Measurements from ENCODE around the gene KRTAP4-6. TPM values are rescaled to one million over a fixed set of nuclear protein-coding genes. Genes with fewer than 3 reads are reported as not detected.
"Not testable (repeated sequence)": the region's sequence is repeated elsewhere in the genome, so short reads cannot be mapped to it uniquely, and the experiment has no call there.

The KRTAP4-6 gene
- polyA plus RNA-seq, 1 experiment: not detected

DNA sequence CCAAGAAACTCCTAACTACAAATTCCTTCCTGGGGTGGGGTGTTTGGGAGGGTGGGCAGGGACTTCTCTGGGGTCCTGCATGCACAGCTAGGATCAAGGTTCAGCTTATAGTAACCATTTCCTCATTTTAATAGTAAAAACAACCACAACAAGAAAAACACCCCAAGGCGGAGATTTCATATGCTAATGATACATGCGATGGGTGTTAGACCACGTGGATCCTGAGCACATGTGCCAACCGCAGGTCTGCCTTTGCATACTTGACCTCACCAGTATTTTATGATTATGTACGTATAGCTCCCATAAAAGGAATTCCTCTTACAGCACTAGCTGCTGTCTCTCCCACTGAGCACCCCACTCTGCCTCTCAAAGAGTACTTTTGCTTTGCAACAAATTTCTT is 24.0 kb downstream of the KRTAP4-6 start:
- TF ChIP-seq, protein P1, sequence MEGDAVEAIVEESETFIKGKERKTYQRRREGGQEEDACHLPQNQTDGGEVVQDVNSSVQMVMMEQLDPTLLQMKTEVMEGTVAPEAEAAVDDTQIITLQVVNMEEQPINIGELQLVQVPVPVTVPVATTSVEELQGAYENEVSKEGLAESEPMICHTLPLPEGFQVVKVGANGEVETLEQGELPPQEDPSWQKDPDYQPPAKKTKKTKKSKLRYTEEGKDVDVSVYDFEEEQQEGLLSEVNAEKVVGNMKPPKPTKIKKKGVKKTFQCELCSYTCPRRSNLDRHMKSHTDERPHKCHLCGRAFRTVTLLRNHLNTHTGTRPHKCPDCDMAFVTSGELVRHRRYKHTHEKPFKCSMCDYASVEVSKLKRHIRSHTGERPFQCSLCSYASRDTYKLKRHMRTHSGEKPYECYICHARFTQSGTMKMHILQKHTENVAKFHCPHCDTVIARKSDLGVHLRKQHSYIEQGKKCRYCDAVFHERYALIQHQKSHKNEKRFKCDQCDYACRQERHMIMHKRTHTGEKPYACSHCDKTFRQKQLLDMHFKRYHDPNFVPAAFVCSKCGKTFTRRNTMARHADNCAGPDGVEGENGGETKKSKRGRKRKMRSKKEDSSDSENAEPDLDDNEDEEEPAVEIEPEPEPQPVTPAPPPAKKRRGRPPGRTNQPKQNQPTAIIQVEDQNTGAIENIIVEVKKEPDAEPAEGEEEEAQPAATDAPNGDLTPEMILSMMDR (IDR thresholded peaks at IDR 0.05; ENCODE audit: low read depth, low read length): no peak
- Histone ChIP-seq H3K9me3 (ENCODE audit: control insufficient read depth, insufficient read depth, low read length) (no peaks in the 10 kb centered on the region), H3K27me3 (ENCODE audit: control insufficient read depth, insufficient read depth, low read length) (no peaks in the 10 kb centered on the region), H3K4me3 (ENCODE audit: low read depth, low read length) (no peak overlapping the region), H3K27ac (ENCODE audit: low read depth, low read length) (no peak overlapping the region)
- DNase-seq (ENCODE audit: low read depth, low spot score): no peak
- CTCF ChIA-PET: no interaction called here
- POLR2A ChIA-PET: no interaction called here

GRCh38 chr17:41111151-41111885 is 29.0 kb downstream of the KRTAP4-6 start:
- TF ChIP-seq, protein P1 (IDR thresholded peaks at IDR 0.05; ENCODE audit: low read depth, low read length): no peak
- ChIA-PET CTCF (no interaction called here), POLR2A (no interaction called here)
- no peaks in the 10 kb centered on the region for H3K9me3 ChIP-seq (ENCODE audit: control insufficient read depth, insufficient read depth, low read length)
- no peak for DNase-seq (ENCODE audit: low read depth, low spot score)
- no peaks in the 10 kb centered on the region for H3K27me3 ChIP-seq (ENCODE audit: control insufficient read depth, insufficient read depth, low read length)
- no peak overlapping the region for H3K4me3 ChIP-seq (ENCODE audit: low read depth, low read length)
- H3K27ac ChIP-seq (ENCODE audit: low read depth, low read length): no peak overlapping the region

- H3K4me3 ChIP-seq (ENCODE audit: low read depth, low read length); H3K27me3 ChIP-seq (ENCODE audit: control insufficient read depth, insufficient read depth, low read length); DNase-seq (ENCODE audit: low read depth, low spot score); H3K27ac ChIP-seq (ENCODE audit: low read depth, low read length); H3K9me3 ChIP-seq (ENCODE audit: control insufficient read depth, insufficient read depth, low read length): not testable (repeated sequence)
- POLR2A ChIA-PET: interaction anchor here (0.7 kb wide), 1 partner anchor 37 kb away, joined by 3 read pairs; no protein-coding TSS in a partner anchor
- CTCF ChIA-PET: interaction anchor here (1.5 kb wide), 1 partner anchor 18 kb away, joined by 3 read pairs; no protein-coding TSS in a partner anchor
These were observed 31.5 kb downstream of the KRTAP4-6 start for GRCh38 chr17:41108728-41109386.

- H3K27me3 ChIP-seq (ENCODE audit: control insufficient read depth, insufficient read depth, low read length): no peaks in the 10 kb centered on the region
- H3K9me3 ChIP-seq (ENCODE audit: control insufficient read depth, insufficient read depth, low read length): no peaks in the 10 kb centered on the region
- ChIA-PET POLR2A (no interaction called here), CTCF (interaction anchor here (0.7 to 1.5 kb wide), 2 partner anchors 17 to 540 kb away, joined by 3 to 4 read pairs; no protein-coding TSS in a partner anchor)
- H3K4me3 ChIP-seq (ENCODE audit: low read depth, low read length): no peak overlapping the region
- H3K27ac ChIP-seq (ENCODE audit: low read depth, low read length): no peak overlapping the region
- no peak for DNase-seq (ENCODE audit: low read depth, low spot score)
- TF ChIP-seq, protein P1 (IDR thresholded peaks at IDR 0.05; ENCODE audit: low read depth, low read length): no peak
These were observed 32.3 kb downstream of the KRTAP4-6 start for GRCh38 chr17:41107941-41108450.

DNA sequence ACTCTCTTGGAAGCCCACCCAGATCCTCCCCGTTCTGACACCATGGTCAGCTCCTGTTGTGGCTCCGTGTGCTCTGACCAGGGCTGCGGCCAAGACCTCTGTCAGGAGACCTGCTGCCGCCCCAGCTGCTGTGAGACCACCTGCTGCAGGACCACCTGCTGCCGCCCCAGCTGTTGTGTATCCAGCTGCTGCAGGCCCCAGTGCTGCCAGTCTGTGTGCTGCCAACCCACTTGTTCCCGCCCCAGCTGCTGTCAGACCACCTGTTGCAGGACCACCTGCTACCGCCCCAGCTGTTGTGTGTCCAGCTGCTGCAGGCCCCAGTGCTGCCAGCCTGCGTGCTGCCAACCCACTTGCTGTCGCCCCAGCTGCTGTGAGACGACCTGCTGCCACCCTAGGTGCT is 35.0 kb downstream of the KRTAP4-6 start, which contains the start of gene KRTAP4-9:
Gene KRTAP4-9, plus strand, starts transcription at position 43 of the 400 bp plus-strand sequence. Its CDS starts 0 bp downstream, at position 43.
- H3K27ac ChIP-seq (ENCODE audit: low read depth, low read length); H3K27me3 ChIP-seq (ENCODE audit: control insufficient read depth, insufficient read depth, low read length); CTCF ChIA-PET; POLR2A ChIA-PET; DNase-seq (ENCODE audit: low read depth, low spot score); H3K9me3 ChIP-seq (ENCODE audit: control insufficient read depth, insufficient read depth, low read length); H3K4me3 ChIP-seq (ENCODE audit: low read depth, low read length): not testable (repeated sequence)

- CTCF ChIA-PET: interaction anchor here (0.6 kb wide), 1 partner anchor 544 kb away, joined by 3 read pairs; no protein-coding TSS in a partner anchor
- H3K27me3 ChIP-seq (ENCODE audit: control insufficient read depth, insufficient read depth, low read length); POLR2A ChIA-PET; H3K9me3 ChIP-seq (ENCODE audit: control insufficient read depth, insufficient read depth, low read length); H3K27ac ChIP-seq (ENCODE audit: low read depth, low read length); H3K4me3 ChIP-seq (ENCODE audit: low read depth, low read length): not testable (repeated sequence)
- peak; percentile 23 for DNase-seq (ENCODE audit: low read depth, low spot score)
These were observed 35.8 kb downstream of the KRTAP4-6 start for GRCh38 chr17:41104386-41105038.

Data from AG04450 (cell line).